Measurements from ENCODE around the gene FAM200C. TPM values are rescaled to one million over a fixed set of nuclear protein-coding genes. Genes with fewer than 3 reads are reported as not detected.

Gene FAM200C
- total and polyA plus RNA-seq, 2 of the 8 experiments (the other 6 are each of a cell fraction or from before 2014, with no cell fraction given), result 2.6 to 7.3 TPM

DNA sequence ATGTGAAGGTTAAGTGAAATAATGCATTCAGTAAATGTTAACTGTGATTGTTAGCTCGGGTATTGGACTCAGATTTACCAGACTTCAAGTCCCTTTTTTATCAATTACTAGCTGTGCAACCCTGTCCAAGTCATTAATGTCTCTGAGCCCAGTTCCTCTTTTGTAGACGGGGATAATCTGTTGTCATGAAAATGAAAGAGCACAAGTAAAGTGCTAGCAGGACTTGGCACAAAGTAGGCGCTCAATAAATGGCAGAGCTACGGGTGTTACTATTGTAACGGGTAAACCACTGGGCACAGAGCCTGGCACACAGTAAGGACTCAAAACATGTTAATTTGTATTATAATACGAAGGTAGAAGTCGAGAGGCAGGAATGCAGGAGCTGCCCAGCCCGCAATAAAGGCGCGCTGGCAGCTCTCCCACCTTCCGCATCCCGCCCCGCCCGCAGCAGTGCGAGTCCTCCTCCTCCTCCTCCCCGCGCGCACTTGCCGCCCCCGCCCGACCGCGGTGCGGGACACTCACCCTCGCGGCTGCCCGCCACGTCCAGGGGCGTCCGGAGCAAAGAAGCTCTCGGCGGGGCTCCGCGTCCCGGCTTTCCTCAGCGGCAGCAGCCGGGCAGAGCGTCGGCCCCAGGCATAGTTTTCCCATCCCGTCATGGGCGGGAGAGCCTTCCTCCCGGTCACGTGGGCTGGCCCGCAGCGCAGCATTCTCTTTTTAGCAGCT lies 29.7 kb downstream of the FAM200C start, which contains the start of gene C1QTNF2 (continued):
- TF ChIP-seq EGR1 (IDR thresholded peaks at IDR 0.05; ENCODE audit: borderline replicate concordance, low read depth, low read length), result peak; percentile 58; the same call in 1 of the 2 replicates
- no peak for TF ChIP-seq NRF1 (IDR thresholded peaks at IDR 0.05; ENCODE audit: low read depth, low read length)
- TF ChIP-seq GTF2F1 (IDR thresholded peaks at IDR 0.05; ENCODE audit: borderline replicate concordance, low read depth, low read length), result no peak
- no peak for TF ChIP-seq RNF2 (IDR thresholded peaks at IDR 0.05; ENCODE audit: borderline replicate concordance, low read depth, low read length, missing control alignments, poor library complexity, severe bottlenecking)
- TF ChIP-seq SIRT6 (IDR thresholded peaks at IDR 0.05; ENCODE audit: low read length), result no peak
- TF ChIP-seq TEAD4 (IDR thresholded peaks at IDR 0.05; ENCODE audit: low read depth, low read length), result 0 out of 2 replicates have a peak, but pooled peaks have one; percentile 27
- no peak for TF ChIP-seq EP300 (IDR thresholded peaks at IDR 0.05; ENCODE audit: borderline replicate concordance in 1 of 2, low read depth in 2 of 2, low read length in 2 of 2)
- TF ChIP-seq HDAC2 (IDR thresholded peaks at IDR 0.05; ENCODE audit: borderline replicate concordance in 1 of 2, low read depth in 2 of 2, low read length in 2 of 2), result peak in 1 of 2 experiments; percentile 71; a peak in 1 of 4 replicates
- TF ChIP-seq NANOG (IDR thresholded peaks at IDR 0.05; ENCODE audit: insufficient read depth, low read depth, low read length, poor library complexity, severe bottlenecking), result no peak
- TF ChIP-seq TAF7 (optimal IDR thresholded peaks at IDR 0.05; ENCODE audit: borderline replicate concordance, low read depth, low read length), result no peak
- no peak for TF ChIP-seq KDM5A (IDR thresholded peaks at IDR 0.05; ENCODE audit: low read length)
- peak; percentile 68 for TF ChIP-seq ASH2L (IDR thresholded peaks at IDR 0.05; ENCODE audit: low read length)
- TF ChIP-seq, protein P1, sequence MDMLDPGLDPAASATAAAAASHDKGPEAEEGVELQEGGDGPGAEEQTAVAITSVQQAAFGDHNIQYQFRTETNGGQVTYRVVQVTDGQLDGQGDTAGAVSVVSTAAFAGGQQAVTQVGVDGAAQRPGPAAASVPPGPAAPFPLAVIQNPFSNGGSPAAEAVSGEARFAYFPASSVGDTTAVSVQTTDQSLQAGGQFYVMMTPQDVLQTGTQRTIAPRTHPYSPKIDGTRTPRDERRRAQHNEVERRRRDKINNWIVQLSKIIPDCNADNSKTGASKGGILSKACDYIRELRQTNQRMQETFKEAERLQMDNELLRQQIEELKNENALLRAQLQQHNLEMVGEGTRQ (IDR thresholded peaks at IDR 0.05; ENCODE audit: low read length), result peak; percentile 86
- TF ChIP-seq JUN (IDR thresholded peaks at IDR 0.05; ENCODE audit: low read depth, low read length), result no peak
- no peak for TF ChIP-seq SRF (IDR thresholded peaks at IDR 0.05; ENCODE audit: low read depth, low read length)
- TF ChIP-seq RXRA (IDR thresholded peaks at IDR 0.05; ENCODE audit: insufficient read depth, low read depth, low read length), result no peak
- TF ChIP-seq, protein P2, sequence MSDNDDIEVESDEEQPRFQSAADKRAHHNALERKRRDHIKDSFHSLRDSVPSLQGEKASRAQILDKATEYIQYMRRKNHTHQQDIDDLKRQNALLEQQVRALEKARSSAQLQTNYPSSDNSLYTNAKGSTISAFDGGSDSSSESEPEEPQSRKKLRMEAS (IDR thresholded peaks at IDR 0.05), result peak; percentile 94
- TF ChIP-seq, protein P3, sequence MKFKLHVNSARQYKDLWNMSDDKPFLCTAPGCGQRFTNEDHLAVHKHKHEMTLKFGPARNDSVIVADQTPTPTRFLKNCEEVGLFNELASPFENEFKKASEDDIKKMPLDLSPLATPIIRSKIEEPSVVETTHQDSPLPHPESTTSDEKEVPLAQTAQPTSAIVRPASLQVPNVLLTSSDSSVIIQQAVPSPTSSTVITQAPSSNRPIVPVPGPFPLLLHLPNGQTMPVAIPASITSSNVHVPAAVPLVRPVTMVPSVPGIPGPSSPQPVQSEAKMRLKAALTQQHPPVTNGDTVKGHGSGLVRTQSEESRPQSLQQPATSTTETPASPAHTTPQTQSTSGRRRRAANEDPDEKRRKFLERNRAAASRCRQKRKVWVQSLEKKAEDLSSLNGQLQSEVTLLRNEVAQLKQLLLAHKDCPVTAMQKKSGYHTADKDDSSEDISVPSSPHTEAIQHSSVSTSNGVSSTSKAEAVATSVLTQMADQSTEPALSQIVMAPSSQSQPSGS (IDR thresholded peaks at IDR 0.05; ENCODE audit: low read length), result no peak
- no peak for TF ChIP-seq GABPA (IDR thresholded peaks at IDR 0.05; ENCODE audit: borderline replicate concordance, insufficient read depth, low read length)

Measured in H1 (cell line).